Measurements from ENCODE around the gene OSBPL5. TPM values are rescaled to one million over a fixed set of nuclear protein-coding genes. Genes with fewer than 3 reads are reported as not detected.
"Not testable (repeated sequence)": the region's sequence is repeated elsewhere in the genome, so short reads cannot be mapped to it uniquely, and the experiment has no call there.

OSBPL5 gene
- total and polyA plus RNA-seq, 10 donors: 5.1 to 91.2 (median 51.0) TPM

- Histone ChIP-seq H3K27me3 (replicated peaks in 1 of 7) (peaks cover 0 to 9% (median 0%) of the 10 kb centered on the region in 7 donors), H3K4me3 (no peak overlapping the region), H3K27ac (no peak overlapping the region), H3K4me1 (no peaks in the 10 kb centered on the region), H3K9me3 (no peaks in the 10 kb centered on the region), H3K36me3 (no peaks in the 10 kb centered on the region)
- DNase-seq: no peak
- WGBS, 5 donors: 71 to 86% (median 79%) methylated on average over 4 to 8 of the region's 8 CpGs
- TF ChIP-seq POLR2AphosphoS5 (IDR thresholded peaks at IDR 0.05): no peak
- intact Hi-C loops (cut with DNase I; ENCODE audit: low total_unique reads): loop anchor here (10.0 kb wide), 1 partner anchor 100 kb away; no protein-coding TSS in a partner anchor
Observed at GRCh38 chr11:3074912-3075589, 90.1 kb downstream of the OSBPL5 start.

- no peaks in the 10 kb centered on the region for H3K36me3 ChIP-seq
- no peaks in the 10 kb centered on the region for H3K4me1 ChIP-seq
- no peak for TF ChIP-seq POLR2AphosphoS5 (IDR thresholded peaks at IDR 0.05)
- TF ChIP-seq POLR2A (IDR thresholded peaks at IDR 0.05): no peak
- no peak for TF ChIP-seq CTCF (IDR thresholded peaks at IDR 0.05 in 8 of 11, conservative IDR thresholded peaks at IDR 0.05 in 3 of 11)
- 69 to 87% (median 81%) methylated on average over 3 of the region's 3 CpGs for WGBS, 5 donors
- no peak overlapping the region for H3K27ac ChIP-seq
- DNase-seq: no peak
- H3K4me3 ChIP-seq: no peak overlapping the region
- no peaks in the 10 kb centered on the region for H3K9me3 ChIP-seq
- intact Hi-C loops (cut with DNase I; ENCODE audit: low total_unique reads): loop anchor here (10.0 kb wide), 1 partner anchor 98 kb away; no protein-coding TSS in a partner anchor
- peaks cover 0 to 6% (median 0%) of the 10 kb centered on the region in 7 donors for H3K27me3 ChIP-seq (replicated peaks in 1 of 7)
Observed at GRCh38 chr11:3073029-3073435, 92.1 kb downstream of the OSBPL5 start.

- intact Hi-C loops (cut with DNase I; ENCODE audit: low total_unique reads): no loop called here
- no peaks in the 10 kb centered on the region for H3K36me3 ChIP-seq
- DNase-seq: no peak
- peaks cover 0 to 18% (median 0%) of the 10 kb centered on the region in 7 donors for H3K27me3 ChIP-seq (replicated peaks in 1 of 7)
- H3K27ac ChIP-seq: no peak overlapping the region
- no peaks in the 10 kb centered on the region for H3K9me3 ChIP-seq
- no peaks in the 10 kb centered on the region for H3K4me1 ChIP-seq
- TF ChIP-seq CTCF (IDR thresholded peaks at IDR 0.05 in 8 of 11, conservative IDR thresholded peaks at IDR 0.05 in 3 of 11): no peak
- no peak for TF ChIP-seq POLR2A (IDR thresholded peaks at IDR 0.05)
- no peak for TF ChIP-seq POLR2AphosphoS5 (IDR thresholded peaks at IDR 0.05)
- 76 to 87% (median 81%) methylated on average over 7 to 8 of the region's 8 CpGs for WGBS, 5 donors
- H3K4me3 ChIP-seq: no peak overlapping the region
Observed at GRCh38 chr11:3069425-3069824, 95.7 kb downstream of the OSBPL5 start.

- not testable (repeated sequence) for DNase-seq
- 85 to 97% (median 95%) methylated on average over 3 of the region's 3 CpGs for WGBS, 5 donors
Observed at GRCh38 chr11:3066308-3066707, 98.8 kb downstream of the OSBPL5 start.

GRCh38 chr11:3064709-3065108 lies 100.4 kb downstream of the OSBPL5 start:
- peak; percentile 1 for DNase-seq
- H3K9me3 ChIP-seq; intact Hi-C loops (cut with DNase I; ENCODE audit: low total_unique reads); H3K4me1 ChIP-seq; H3K27ac ChIP-seq; H3K4me3 ChIP-seq; H3K36me3 ChIP-seq: not testable (repeated sequence)
- 87 to 94% (median 92%) methylated on average over 6 of the region's 6 CpGs for WGBS, 5 donors
- H3K27me3 ChIP-seq (replicated peaks in 1 of 7): peaks cover 0 to 18% (median 0%) of the 10 kb centered on the region in 7 donors

More at GRCh38 chr11:3066308-3066707, 98.8 kb downstream of the OSBPL5 start:
- H3K4me3 ChIP-seq; H3K27ac ChIP-seq; H3K9me3 ChIP-seq; H3K36me3 ChIP-seq; intact Hi-C loops (cut with DNase I; ENCODE audit: low total_unique reads); H3K4me1 ChIP-seq: not testable (repeated sequence)
- peaks cover 0 to 18% (median 0%) of the 10 kb centered on the region in 7 donors for H3K27me3 ChIP-seq (replicated peaks in 1 of 7)

GRCh38 chr11:3063876-3064275 lies 101.2 kb downstream of the OSBPL5 start:
- intact Hi-C loops (cut with DNase I; ENCODE audit: low total_unique reads); H3K9me3 ChIP-seq; H3K4me3 ChIP-seq; H3K4me1 ChIP-seq; H3K27ac ChIP-seq; H3K36me3 ChIP-seq: not testable (repeated sequence)
- H3K27me3 ChIP-seq (replicated peaks in 1 of 7): peaks cover 0 to 16% (median 0%) of the 10 kb centered on the region in 7 donors
- 67 to 78% (median 73%) methylated on average over 8 of the region's 8 CpGs for WGBS, 5 donors
- DNase-seq: peak; percentile 33

- H3K36me3 ChIP-seq; H3K4me1 ChIP-seq; H3K4me3 ChIP-seq; DNase-seq; H3K27ac ChIP-seq; intact Hi-C loops (cut with DNase I; ENCODE audit: low total_unique reads); H3K9me3 ChIP-seq: not testable (repeated sequence)
- WGBS, 5 donors: 68 to 80% (median 78%) methylated on average over 4 of the region's 4 CpGs
- peaks cover 0 to 13% (median 0%) of the 10 kb centered on the region in 7 donors for H3K27me3 ChIP-seq (replicated peaks in 1 of 7)
Observed at GRCh38 chr11:3063432-3063831, 101.7 kb downstream of the OSBPL5 start.
